D721Med (cell line): ENCODE results near the gene ARMC6.

Experiments
- DNase-seq: peaks from one replicate; pipeline ENCODE4 v3.0.0; 2011; ENCODE audit warnings: low spot score; ENCODE audit not compliant: insufficient read length
- FAIRE-seq: peaks from 2 replicates; lab custom pipeline; 2011; peaks lifted over from hg19 to GRCh38; lab: Jason Lieb, UNC
- TF ChIP-seq, protein P1 (sequence below): IDR thresholded peaks from 2 replicates; pipeline ENCODE4 v1.5.1; 2012; ENCODE audit warnings: mild to moderate bottlenecking, control low read depth; ENCODE audit not compliant: insufficient read depth; ENCODE audit errors: missing control alignments

The ARMC6 gene

GRCh38 chr19:19032420-19033175 is 805 bp upstream of the ARMC6 start:
- FAIRE-seq (no peak), DNase-seq (peak; percentile 72)
- TF ChIP-seq, protein P1, sequence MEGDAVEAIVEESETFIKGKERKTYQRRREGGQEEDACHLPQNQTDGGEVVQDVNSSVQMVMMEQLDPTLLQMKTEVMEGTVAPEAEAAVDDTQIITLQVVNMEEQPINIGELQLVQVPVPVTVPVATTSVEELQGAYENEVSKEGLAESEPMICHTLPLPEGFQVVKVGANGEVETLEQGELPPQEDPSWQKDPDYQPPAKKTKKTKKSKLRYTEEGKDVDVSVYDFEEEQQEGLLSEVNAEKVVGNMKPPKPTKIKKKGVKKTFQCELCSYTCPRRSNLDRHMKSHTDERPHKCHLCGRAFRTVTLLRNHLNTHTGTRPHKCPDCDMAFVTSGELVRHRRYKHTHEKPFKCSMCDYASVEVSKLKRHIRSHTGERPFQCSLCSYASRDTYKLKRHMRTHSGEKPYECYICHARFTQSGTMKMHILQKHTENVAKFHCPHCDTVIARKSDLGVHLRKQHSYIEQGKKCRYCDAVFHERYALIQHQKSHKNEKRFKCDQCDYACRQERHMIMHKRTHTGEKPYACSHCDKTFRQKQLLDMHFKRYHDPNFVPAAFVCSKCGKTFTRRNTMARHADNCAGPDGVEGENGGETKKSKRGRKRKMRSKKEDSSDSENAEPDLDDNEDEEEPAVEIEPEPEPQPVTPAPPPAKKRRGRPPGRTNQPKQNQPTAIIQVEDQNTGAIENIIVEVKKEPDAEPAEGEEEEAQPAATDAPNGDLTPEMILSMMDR = no peak

- no peak for FAIRE-seq
Observed at GRCh38 chr19:19033176-19033425, 302 bp upstream of the ARMC6 start.

DNA sequence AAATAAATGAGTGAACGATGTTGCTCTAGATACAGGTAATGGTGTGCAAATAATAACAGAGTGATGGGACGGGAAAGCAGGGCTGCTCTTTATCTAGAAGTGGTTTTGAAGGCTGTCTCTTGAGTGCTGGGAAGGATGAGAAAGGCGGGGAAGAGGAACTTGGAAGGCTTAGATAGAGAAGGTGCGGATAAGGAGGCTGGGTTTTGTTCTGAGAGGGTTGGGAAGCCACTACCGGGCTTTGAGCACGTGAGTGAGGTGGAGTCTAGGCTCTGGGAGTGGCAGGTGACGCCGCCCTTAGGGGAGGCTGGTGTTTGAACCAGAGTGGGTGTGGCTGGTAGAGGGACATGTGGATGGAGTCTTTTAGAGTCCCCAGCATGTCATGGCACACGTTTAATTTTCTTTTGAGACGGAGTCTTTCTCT is 811 bp downstream of the ARMC6 start:
- TF ChIP-seq, protein P1 = no peak
- FAIRE-seq (no peak), DNase-seq (peak; percentile 77)

More at GRCh38 chr19:19033176-19033425, 302 bp upstream of the ARMC6 start:
- TF ChIP-seq, protein P1 = no peak
- DNase-seq = no peak

DNA sequence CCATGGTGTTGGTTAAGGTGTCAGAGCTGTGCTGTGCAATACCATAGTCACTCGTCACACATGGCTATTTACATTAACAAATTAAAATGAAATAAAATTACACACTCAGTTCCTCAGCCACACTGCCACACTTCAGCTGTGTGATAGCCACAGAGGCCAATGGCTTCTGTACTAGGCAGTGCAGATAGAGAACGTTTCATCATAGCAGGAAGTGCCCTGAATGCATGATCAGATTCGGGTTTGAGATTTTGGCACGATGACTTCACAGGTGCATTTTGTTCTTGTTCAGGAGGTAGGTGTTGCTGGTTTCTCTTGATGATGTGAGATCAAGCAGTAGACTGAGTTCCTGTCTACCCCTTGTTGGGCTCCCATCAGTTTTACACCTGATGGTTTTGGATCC is 6.5 kb downstream of the ARMC6 start:
- no peak for DNase-seq
- TF ChIP-seq, protein P1 = no peak
- no peak for FAIRE-seq

DNA sequence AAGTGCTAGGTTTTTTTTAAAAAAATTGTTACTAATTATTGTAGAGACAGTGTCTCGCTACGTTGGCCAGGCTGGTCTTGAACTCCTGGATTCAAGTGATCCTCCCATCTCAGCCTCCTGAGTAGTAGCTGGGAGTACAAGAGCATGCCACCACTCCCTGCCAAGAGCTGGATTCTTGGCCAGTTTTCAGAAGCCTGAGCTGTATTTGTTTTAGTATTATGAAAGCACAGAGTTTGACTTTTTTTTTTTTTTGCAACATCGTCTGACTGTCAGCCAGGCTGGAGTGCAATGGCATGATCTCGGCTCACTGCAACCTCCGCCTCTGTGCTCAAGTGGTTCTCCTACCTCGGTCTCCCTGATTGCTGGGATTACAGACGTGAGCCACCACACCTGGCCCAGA is 7.0 kb downstream of the ARMC6 start:
- FAIRE-seq (no peak), DNase-seq (no peak)
- TF ChIP-seq, protein P1 = no peak

DNA sequence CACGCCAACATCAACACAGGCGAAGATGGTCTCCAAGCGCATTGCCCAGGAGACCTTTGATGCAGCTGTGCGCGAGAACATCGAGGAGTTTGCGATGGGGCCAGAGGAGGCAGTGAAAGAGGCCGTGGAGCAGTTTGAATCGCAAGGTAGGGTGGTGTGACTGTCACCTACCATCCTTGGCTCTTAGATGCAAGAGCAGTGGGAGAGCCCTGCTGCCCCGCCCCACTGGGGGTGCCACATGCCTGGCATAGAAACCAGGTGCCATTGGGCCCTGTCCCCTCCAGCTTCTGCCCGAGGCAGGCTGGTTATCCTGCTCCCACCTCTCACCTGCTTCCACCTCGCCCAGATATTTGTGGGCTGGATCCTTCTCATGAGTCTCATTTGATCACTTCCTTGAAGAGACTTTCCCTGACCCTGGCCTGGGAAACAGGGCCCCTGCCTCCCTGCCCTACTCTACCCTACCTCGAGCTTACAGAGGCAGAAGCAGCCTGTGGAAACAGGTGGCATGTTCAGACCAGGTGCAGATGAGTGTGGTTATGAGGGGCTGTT is 9.4 kb downstream of the ARMC6 start:
- TF ChIP-seq, protein P1 = no peak
- DNase-seq = no peak
- FAIRE-seq = no peak

DNA sequence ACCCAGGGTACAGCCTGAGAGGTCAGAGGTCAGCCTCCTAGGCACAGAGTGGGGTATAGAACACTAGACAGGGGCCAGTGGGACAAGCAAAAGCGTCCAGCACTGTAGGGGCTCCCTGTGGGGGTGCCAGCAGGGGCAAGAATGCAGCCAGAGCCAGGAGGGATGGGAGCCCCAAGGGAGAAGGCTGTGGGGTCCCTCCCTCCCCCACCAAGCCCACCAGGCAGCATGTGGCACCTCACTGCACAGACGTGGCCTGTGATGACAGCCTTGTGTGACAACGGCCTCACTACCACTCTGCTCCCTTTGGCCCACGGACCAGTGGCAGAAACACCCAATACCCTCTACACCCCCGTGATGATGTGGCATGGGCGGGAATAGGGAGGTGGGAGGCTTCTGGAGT is 10.1 kb downstream of the ARMC6 start:
- FAIRE-seq (no peak), DNase-seq (no peak)
- TF ChIP-seq, protein P1 = no peak
